B cell (primary cell): ENCODE results near the gene FAM72A.
"Not testable (repeated sequence)": the region's sequence is repeated elsewhere in the genome, so short reads cannot be mapped to it uniquely, and the experiment has no call there.

Source experiments
- EZH2 ChIP-seq: IDR thresholded peaks from 2 replicates; pipeline ENCODE4 v1.6.1; 2012; ENCODE audit warnings: borderline replicate concordance, low read depth, mild to moderate bottlenecking, moderate library complexity, low read length; ENCODE audit not compliant: insufficient read depth, poor library complexity, severe bottlenecking
- TF ChIP-seq, protein P1 (sequence below): fragments of 200-600 bp; IDR thresholded peaks from one replicate; pipeline ENCODE4 v1.8.0; 2022; ENCODE audit warnings: antibody characterized with exemption, mild to moderate bottlenecking

DNA sequence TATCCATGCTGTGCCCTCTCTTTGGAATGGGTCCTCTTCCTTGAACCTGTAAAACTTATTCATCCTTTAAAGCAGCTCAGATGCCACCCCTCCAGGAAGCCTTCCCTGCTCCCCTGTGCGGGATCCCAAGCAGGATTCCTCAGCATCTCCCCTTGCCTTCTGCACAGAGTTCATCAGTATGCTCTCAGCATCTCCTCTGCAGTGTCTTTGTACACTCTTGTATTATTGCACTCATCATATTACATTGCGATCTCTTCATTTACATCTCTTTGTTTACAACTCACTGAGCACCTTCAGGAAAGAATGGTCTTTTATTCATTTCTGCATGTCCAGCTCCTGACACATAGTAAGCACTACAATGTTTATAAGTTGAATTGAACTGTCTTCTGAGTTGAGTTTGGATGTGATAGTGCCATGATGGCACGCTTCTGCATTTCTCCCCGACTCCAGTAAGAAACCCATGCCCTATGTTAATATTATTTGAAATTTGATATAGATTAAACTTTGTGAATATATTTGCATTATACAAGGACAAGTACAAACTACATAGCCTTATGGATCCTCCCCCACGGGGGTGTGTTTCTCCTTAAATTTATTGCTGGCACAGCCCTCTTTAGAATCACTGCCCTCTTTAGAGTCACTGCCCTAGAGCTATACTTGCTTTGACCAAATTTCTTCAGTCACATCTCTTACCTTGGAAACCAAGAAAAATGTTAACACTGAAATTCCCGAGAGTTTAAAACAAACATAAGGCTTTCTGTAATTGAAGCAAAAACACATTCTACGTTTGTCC is 13.2 kb upstream of the FAM72A start:
- TF ChIP-seq, protein P1, sequence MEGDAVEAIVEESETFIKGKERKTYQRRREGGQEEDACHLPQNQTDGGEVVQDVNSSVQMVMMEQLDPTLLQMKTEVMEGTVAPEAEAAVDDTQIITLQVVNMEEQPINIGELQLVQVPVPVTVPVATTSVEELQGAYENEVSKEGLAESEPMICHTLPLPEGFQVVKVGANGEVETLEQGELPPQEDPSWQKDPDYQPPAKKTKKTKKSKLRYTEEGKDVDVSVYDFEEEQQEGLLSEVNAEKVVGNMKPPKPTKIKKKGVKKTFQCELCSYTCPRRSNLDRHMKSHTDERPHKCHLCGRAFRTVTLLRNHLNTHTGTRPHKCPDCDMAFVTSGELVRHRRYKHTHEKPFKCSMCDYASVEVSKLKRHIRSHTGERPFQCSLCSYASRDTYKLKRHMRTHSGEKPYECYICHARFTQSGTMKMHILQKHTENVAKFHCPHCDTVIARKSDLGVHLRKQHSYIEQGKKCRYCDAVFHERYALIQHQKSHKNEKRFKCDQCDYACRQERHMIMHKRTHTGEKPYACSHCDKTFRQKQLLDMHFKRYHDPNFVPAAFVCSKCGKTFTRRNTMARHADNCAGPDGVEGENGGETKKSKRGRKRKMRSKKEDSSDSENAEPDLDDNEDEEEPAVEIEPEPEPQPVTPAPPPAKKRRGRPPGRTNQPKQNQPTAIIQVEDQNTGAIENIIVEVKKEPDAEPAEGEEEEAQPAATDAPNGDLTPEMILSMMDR = not testable (repeated sequence)
- TF ChIP-seq EZH2 = not testable (repeated sequence)
